Measurements from ENCODE around the gene RPS25.
"Not testable (repeated sequence)": the region's sequence is repeated elsewhere in the genome, so short reads cannot be mapped to it uniquely, and the experiment has no call there.

The RPS25 gene

DNA sequence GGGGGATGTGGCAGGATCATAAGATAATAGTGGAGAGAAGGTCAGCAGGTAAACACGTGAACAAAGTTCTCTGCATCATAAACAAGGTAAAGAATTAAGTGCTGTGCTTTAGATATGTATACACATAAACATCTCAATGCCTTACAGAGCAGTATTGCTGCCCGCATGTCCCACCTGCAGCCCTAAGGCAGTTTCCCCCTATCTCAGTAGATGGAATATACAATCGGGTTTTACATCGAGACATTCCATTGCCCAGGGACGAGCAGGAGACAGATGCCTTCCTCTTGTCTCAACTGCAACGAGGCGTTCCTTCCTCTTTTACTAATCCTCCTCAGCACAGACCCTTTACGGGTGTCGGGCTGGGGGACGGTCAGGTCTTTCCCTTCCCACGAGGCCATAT lies 21.3 kb upstream of the RPS25 start:
- DNase-seq (ENCODE audit: low spot score) = not testable (repeated sequence)

DNA sequence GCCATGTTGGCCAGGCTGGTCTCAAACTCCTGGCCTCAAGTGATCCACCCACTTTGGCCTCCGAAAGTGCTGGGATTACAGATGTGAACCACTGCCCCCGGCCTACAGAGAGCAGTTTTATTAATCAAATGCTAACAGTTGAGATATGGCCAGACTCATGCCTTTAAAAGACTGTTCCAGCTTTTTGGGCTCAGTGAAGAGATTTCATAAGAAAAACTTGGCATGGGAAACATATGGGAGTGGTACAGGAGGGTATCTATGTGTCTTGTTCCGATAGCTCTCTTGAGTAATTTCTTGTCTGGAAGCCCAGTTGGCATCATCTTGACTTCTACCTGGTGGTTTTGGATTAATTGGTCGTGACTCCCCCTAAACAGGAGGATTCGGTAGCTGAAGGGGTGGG lies 20.7 kb upstream of the RPS25 start:
- no peak for DNase-seq (ENCODE audit: low spot score)

GRCh38 chr11:119034813-119035212 lies 16.7 kb upstream of the RPS25 start:
- no peak for DNase-seq (ENCODE audit: low spot score)

- DNase-seq (ENCODE audit: low spot score) = not testable (repeated sequence)
These were observed 15.3 kb upstream of the RPS25 start for GRCh38 chr11:119033421-119033820.

GRCh38 chr11:119031912-119032280 lies 13.8 kb upstream of the RPS25 start:
- no peak for DNase-seq (ENCODE audit: low spot score)

- DNase-seq (ENCODE audit: low spot score) = peak; percentile 99
These were observed 12.3 kb upstream of the RPS25 start, which contains the start of gene SLC37A4 for GRCh38 chr11:119030329-119031047. Gene SLC37A4 (minus strand): TSS chr11:119030877.

GRCh38 chr11:119030029-119030328 lies 11.8 kb upstream of the RPS25 start:
- DNase-seq (ENCODE audit: low spot score) = no peak

DNA sequence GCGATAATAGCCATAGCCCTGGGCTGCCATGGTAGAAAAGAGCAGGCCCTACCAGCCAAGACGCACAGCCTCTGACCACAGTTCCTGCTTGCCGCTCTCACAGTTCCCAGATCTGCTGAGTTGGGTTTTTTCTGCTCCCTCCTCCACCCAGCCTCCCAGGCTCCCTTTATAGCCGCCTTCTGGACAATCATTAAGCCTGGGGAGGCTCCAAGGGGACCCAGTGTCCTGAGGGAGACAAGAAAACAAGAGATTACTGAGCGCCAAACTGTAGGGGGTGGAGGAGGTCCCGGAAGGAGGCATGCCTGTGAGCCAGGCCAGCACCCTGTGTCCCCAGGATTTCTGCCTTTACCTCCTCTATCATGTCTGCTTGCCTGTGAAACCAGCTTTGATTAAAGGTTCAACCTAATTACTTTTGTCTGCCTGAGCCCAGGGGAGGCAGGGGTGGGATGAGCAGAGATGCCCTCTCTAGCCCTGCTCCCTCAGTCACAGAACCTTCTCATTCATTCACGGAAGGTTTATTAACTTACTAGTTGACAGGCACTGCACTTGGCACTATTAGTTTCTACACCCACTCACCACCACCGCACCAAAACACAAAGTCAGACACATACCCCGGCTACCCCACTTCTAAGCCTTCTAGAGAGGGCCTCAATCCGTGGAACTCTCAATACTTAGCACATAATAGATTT lies 11.3 kb upstream of the RPS25 start:
- DNase-seq (ENCODE audit: low spot score) = peak; percentile 30

GRCh38 chr11:119029069-119029339 lies 10.9 kb upstream of the RPS25 start:
- peak; percentile 78 for DNase-seq (ENCODE audit: low spot score)

GRCh38 chr11:119028346-119029068 lies 10.4 kb upstream of the RPS25 start:
- no peak for DNase-seq (ENCODE audit: low spot score)

DNA sequence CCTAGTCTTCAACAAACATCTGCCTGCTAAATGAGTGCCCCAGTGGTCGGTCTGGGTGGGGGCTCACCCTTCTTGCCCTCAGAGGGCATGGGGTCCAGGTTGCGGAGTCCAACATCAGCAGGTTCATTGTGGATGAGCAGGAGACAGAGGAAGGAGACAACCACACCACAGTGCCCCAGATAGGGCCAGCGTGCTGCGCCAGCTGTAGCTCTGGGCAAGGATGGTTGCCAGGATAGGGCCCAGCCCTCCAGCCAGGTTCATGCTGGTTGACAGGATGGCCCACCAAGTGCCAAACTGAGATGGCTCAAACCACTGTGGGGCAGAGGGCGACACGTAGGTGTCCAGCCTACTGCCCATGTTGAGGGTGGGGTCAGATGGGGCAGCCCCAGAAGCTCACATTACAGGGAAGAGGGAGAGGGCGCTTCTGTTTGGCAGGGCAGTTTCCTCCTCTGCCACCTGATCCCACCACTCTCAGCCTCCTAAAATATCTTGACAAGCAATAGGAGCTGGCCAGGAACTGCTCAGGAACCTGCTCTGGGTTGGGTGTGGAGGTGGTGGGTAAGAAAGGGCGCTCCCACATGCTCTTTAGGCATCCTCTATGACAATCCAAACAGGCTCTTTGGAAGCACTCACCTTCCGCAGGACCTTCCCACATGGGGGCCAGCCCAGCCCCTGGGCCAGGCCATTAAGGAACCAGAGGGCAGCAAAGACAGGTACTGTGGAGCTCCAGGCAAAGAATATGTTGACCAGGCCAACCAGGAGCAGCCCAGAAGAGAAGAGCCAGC lies 9.6 kb upstream of the RPS25 start:
- no peak for DNase-seq (ENCODE audit: low spot score)

DNA sequence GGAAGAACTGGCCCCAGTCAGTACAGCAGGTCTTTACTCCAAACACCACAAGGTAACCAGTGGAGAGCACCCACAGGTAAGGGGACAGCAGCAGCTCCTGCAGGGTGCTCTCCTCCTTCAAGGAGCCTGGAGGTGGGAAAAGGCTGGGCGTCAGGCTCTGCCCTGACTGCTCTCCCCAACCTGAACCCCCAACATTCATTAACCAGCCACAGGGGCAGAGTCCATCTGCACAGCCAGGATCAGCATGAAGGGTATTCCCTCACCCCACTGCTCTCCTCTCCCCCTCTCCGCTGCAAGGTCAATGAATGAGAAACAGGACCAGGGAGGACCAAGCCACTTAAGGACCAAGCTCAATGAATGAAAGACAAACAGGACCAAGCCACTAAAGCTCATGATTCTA lies 8.8 kb upstream of the RPS25 start:
- DNase-seq (ENCODE audit: low spot score) = no peak

- DNase-seq (ENCODE audit: low spot score) = no peak
These were observed 8.0 kb upstream of the RPS25 start for GRCh38 chr11:119025978-119026766.

GRCh38 chr11:119025541-119025940 lies 7.4 kb upstream of the RPS25 start:
- no peak for DNase-seq (ENCODE audit: low spot score)

DNA sequence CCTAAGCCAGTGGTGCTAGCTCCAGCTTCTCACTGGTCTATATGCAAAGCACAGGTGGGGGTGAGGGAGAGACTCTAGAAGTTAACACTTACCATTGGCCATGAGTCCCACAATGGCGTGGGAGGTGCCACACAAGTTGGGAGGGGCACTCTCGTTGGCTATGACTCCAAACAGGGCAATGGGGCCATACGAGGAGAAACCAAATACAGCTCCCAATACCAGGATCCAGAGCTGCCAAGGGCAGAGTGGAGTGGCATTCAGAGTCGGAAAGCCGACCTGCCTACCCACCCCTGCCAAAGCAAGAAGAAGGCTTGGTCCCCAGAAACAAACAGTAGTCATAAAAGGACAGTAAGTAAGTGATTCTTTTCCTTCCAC lies 6.9 kb upstream of the RPS25 start:
- DNase-seq (ENCODE audit: low spot score) = no peak

GRCh38 chr11:119024430-119025098 lies 6.4 kb upstream of the RPS25 start:
- DNase-seq (ENCODE audit: low spot score) = no peak

DNA sequence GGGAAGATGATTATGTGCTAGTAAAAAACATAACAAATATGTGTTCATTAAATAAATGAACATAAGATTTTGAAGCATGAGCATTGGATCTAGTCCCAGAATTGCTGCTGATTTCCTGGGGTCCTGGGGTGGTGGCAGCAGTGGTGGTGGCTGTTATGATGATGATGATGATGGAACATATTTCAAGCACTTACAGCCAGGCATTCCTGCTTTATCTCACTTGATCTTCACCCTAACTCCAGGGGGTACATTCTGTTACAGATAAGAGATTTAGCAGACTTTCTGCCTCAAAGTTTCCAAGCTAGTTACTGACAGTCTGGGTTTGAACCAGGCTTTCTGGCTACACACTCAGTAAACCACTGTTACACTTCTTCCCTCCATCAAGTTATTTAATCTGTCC lies 5.6 kb upstream of the RPS25 start:
- no peak for DNase-seq (ENCODE audit: low spot score)

GRCh38 chr11:119021631-119022030 lies 3.5 kb upstream of the RPS25 start:
- DNase-seq (ENCODE audit: low spot score) = no peak

DNA sequence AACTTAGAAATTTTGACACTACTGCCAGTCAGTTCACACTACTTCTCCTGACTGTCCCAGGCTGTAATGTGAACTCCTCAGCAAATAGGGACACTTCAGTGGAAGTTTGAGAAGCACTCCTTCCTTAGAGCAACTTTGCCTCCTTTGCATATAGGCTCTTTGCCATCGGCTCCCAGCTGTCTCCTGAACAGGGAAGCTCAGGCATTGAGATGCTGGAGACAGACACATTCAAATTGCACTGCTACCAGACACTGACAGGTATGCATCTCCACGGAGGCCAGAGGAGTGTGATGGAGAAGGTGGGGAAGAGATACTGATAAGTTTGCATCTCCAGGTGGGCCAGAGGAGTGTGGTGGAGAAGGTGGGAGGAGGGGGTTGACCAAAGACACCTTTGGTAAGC lies 1.9 kb upstream of the RPS25 start:
- DNase-seq (ENCODE audit: low spot score) = no peak

- DNase-seq (ENCODE audit: low spot score) = not testable (repeated sequence)
These were observed 766 bp downstream of the RPS25 start for GRCh38 chr11:119017377-119017776.

- no peak for DNase-seq (ENCODE audit: low spot score)
These were observed 1.7 kb downstream of the RPS25 start for GRCh38 chr11:119016216-119017009.
